GM21447 (cell line): ENCODE measurements around the gene DLG2.
A peak's percentile ranks its signal among the peaks of the same experiment; 100 is the strongest.
"Not testable (repeated sequence)": the region's sequence is repeated elsewhere in the genome, so short reads cannot be mapped to it uniquely, and the experiment has no call there.

Experiments used
- ATAC-seq: cut with Tn5 transposase; IDR thresholded peaks from one replicate; pipeline ENCODE4 v1.9.1; 2021; ENCODE audit not compliant: unreplicated experiment

The DLG2 gene

GRCh38 chr11:83639995-83640758 is 1987.0 kb downstream of the DLG2 start:
- no peak for ATAC-seq

DNA sequence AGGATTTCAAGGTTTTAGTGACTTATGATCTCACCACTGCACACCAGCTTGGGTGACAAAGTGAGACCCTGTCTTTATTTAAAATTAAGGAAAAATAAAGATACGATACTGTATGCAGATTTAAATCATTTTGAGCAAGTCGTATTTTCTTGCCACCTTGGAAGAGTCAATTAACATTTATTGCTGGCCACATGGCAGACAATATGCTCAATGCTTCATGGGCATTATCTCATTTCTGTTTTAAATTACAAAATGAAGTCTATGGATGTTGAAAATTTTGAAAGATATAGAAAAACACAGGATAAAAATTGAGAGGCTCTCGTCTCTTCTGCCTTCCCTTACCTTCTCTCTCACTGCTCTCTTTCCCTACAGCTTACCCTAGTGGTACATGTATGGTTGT is 1992.0 kb downstream of the DLG2 start:
- ATAC-seq: no peak

- no peak for ATAC-seq
Measured at GRCh38 chr11:83630211-83630610, 1996.9 kb downstream of the DLG2 start.

DNA sequence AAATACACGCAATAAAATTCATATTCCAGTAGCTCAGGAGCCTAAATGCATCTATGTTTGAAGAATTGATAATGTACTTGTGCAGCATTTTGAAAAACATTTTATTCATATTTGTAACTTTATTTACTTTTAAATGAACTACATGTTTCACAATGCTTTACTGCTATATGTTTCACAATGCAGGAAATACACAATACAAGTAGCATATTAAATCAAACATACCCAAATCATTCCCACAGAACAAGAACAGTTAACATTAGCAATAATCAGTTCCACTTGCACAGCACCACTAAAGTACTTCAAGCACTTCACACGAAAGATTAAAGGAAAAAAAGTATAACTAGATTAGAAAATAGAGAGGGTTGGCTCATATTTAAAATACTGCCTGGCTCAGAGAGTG is 1997.4 kb downstream of the DLG2 start:
- no peak for ATAC-seq

GRCh38 chr11:83628622-83629355 is 1998.4 kb downstream of the DLG2 start:
- ATAC-seq: no peak

DNA sequence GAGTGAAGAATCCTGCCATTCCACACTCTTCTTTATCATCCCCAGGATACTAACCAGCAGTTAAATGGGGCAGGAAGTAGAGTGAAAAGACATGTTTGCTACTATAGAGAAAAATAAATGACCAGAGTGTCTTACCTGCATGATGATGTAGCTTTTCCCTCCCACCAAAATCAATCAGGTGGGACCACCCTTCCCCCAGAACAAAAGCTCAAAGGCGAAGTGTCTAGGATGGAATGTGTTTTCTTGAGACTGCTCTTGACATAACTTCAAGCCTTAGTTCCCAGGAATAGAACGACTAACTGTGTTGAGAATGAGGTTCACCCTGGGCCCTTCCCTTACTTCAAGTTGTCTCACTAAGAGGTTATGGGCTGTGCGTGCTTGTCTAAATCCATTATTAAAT is 2001.8 kb downstream of the DLG2 start:
- no peak for ATAC-seq

GRCh38 chr11:83617671-83618070 is 2009.5 kb downstream of the DLG2 start:
- no peak for ATAC-seq

DNA sequence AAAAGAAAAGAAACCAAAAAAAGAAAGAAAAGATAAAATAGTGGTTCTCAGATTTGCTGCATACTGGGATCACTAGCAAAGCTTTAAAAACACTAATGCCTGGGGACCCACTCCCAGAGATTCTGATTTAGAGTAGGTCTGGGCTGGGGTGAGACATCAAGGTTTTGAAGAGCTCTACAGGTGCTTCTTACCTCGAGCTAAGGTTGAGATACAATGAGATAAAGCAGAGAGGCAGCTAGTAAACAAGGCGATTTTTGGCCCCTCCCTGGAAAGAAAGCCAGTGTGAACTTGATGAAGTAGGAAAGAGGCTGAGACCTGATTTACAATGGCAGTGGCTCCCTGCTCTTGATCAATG is 2013.4 kb downstream of the DLG2 start:
- peak; percentile 36 for ATAC-seq

GRCh38 chr11:83612891-83613766 is 2014.0 kb downstream of the DLG2 start:
- ATAC-seq: peak; percentile 90

DNA sequence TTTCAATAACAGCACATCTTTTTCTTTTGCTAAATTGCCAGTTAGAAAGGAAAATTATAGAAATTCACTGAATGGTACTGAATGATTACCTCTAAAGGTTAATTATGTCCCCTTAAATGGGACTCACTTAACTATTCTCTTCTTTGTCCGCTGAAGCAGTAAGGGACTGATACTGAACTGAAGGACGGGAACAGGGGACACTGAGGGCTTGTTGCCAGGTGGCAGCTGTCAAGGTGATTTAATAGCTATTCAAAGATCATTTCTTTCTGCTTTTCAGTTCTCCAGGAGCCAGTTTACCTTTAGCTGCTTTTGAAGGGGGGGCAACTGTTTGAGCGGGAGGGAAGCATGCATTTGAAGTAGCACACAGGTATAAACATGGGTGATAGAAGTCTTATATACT is 2015.5 kb downstream of the DLG2 start:
- no peak for ATAC-seq

GRCh38 chr11:83611031-83611430 is 2016.1 kb downstream of the DLG2 start:
- no peak for ATAC-seq

DNA sequence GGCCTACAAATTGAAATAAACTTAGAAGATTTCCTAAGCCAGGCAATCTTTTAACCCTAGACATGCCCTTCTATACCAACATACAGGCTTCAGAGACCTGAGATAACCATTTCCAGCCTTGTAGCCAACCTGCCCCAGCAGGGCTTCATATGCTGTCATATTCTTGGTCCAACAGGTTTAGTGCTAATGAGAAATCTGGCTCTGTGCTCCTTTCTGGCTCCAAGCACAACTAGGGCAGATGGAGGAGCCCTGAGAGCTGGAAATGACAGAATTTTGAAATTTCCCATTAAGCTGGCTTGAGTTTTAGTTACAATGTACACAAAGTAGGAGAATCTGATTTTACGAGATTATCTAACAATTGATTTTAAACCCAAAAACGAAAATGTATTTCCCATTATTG is 2018.0 kb downstream of the DLG2 start:
- no peak for ATAC-seq

- ATAC-seq: no peak
Measured at GRCh38 chr11:83608571-83608970, 2018.6 kb downstream of the DLG2 start.

DNA sequence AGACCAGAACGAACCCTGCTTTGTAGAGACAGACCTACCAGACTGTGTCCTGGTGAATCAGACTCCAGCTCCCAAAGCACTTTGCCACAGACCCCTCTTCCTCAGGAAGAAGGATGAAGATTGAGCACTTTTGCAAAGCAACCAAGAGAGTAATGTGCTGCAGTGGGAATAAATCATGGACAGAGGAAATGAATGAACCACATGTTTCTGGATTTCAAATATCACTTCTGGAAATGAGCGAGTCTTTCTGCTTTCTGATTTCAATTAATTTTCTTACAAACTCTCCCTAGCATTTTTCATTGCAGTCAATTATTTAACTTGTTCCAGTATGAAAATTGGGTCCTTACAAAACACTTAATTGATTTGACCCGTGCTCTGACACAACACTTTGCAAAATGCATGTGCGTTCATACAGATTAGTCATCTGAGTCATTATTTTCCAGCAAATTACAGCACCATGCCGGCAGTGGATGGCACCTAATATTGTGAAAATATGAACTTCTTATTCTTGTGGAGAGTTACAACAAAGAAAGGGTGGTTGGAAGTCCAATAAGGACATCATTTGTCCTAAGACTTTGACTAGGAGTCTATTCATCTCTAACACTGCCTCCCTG is 2025.1 kb downstream of the DLG2 start:
- ATAC-seq: no peak

GRCh38 chr11:83601201-83601913 is 2025.8 kb downstream of the DLG2 start:
- ATAC-seq: no peak

DNA sequence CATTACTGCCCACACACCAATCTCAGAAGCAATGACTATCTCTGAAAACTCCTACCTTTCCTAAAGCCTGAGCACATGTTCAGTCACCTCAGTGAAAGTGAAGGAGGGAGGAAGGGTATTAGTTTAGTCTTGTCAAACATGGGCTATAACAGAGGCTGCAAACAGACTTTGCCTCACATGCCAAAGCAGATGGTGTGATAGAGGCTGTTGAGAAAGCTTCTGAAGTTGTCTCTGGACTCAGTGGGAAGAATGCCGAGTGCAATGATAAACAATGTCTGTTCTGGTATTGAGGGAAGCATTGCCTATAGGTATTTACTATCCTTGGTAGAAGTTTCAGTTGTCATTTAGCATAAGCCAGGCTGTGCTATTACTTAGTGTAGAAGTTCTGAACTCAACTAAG is 2026.5 kb downstream of the DLG2 start:
- ATAC-seq: no peak

GRCh38 chr11:83599066-83599465 is 2028.1 kb downstream of the DLG2 start:
- no peak for ATAC-seq

DNA sequence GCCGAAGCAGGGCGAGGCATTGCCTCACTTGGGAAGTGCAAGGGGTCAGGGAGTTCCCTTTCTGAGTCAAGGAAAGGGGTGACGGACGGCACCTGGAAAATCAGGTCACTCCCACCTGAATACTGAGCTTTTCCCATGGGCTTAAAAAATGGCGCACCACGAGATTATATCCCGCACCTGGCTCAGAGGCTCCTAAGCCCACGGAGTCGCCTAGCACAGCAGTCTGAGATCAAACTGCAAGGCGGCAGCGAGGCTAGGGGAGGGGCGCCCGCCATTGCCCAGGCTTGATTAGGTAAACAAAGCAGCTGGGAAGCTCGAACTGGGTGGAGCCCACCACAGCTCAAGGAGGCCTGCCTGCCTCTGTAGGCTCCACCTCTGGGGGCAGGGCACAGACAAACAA is 2039.3 kb downstream of the DLG2 start:
- ATAC-seq: not testable (repeated sequence)

DNA sequence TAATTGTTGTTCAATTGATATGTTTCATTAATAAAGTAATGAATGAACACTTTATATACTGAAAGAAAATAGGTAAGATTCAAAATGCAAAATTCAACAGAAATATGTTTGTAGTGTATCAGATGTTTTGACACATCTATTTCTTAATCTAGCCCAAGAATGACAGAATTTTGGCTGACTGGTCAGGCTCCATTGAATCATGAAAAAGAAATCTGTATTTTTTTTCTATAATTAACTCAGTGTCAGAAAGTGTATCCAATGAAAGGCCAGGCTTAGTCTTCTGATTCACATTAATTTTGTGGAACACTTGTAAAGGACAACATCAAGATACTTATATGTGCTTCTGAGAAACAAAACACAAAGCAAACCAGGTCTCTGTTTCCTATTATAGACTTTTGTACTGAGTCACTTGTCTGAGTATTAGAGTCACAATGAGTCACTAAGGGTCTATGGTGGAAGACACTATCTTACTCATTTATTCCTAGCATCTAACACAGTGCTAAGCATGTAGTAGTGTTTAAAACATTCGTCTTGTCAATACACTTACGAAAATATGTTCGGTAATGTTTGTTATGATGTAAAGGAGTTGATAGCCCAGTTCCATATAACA is 2043.3 kb downstream of the DLG2 start:
- ATAC-seq: no peak

DNA sequence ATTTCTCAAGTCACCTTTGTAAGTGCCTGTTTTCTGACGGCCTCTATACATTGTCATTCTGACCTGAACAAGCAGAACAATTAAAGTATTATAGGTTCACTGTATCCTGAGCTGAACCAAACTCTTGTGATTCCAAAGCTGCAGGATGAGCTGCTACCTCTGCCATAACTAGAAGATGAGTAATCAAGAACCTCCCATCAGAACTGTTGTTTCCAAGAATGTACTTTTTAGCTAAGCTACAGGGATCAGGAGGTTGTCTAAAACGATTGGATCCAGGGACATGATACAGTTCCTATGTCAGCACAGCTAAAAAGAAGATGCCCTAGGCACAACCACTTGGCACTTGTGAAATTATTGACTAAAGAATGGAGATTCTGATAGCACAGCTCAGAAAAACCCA is 2052.6 kb downstream of the DLG2 start:
- no peak for ATAC-seq
